OCI-LY3 (cell line): ENCODE results near the gene RDH5.

ENCODE experiments used
- CTCF ChIP-seq: fragments of 200-600, 300-600 bp; sonication (generic); IDR thresholded peaks from 2 replicates; pipeline ENCODE4 v1.5.1; 2014; ENCODE audit warnings: antibody characterized with exemption, low read length, low read depth
- EZH2phosphoT487 ChIP-seq: fragments of 200-600 bp; shearing (Covaris generic); IDR thresholded peaks from 2 replicates; pipeline ENCODE4 v1.6.1; 2018; ENCODE audit warnings: antibody characterized with exemption, mixed run types, low read depth

GRCh38 chr12:55746174-55746912 lies 26.1 kb downstream of the RDH5 start:
- TF ChIP-seq CTCF (no peak), EZH2phosphoT487 (no peak)
